WERI-Rb-1 (cell line): ENCODE data around the gene C1QTNF6.

Source experiments
- DNase-seq: peaks from one replicate; pipeline ENCODE4 v3.0.0-alpha.2; 2020
- H3K27ac ChIP-seq: fragments of 250-450 bp; sonication (Bioruptor Pico); 2 replicates; pipeline ENCODE4 v1.5.1; 2020; ENCODE audit warnings: mild to moderate bottlenecking, moderate library complexity
- H3K27me3 ChIP-seq: fragments of 250-450 bp; sonication (Bioruptor Pico); 2 replicates; pipeline ENCODE4 v1.5.1; 2021; ENCODE audit warnings: mild to moderate bottlenecking, low read depth, moderate library complexity; ENCODE audit not compliant: insufficient read depth, severe bottlenecking
- H3K36me3 ChIP-seq: fragments of 250-450 bp; sonication (Bioruptor Pico); 2 replicates; pipeline ENCODE4 v1.5.1; 2020; ENCODE audit warnings: mild to moderate bottlenecking, moderate library complexity
- H3K4me3 ChIP-seq: 2 replicates; pipeline ENCODE4 v1.5.1; 2011; ENCODE audit warnings: low read depth, mild to moderate bottlenecking, control low read depth, low read length
- H3K9me3 ChIP-seq: fragments of 250-450 bp; sonication (Bioruptor Pico); 2 replicates; pipeline ENCODE4 v1.5.1; 2021; ENCODE audit warnings: mild to moderate bottlenecking, moderate library complexity; ENCODE audit not compliant: severe bottlenecking
- CTCF ChIP-seq: IDR thresholded peaks from 2 replicates; pipeline ENCODE4 v1.5.1; 2011; ENCODE audit warnings: low read depth, mild to moderate bottlenecking, control low read depth, inconsistent platforms, low read length

Gene C1QTNF6

DNA sequence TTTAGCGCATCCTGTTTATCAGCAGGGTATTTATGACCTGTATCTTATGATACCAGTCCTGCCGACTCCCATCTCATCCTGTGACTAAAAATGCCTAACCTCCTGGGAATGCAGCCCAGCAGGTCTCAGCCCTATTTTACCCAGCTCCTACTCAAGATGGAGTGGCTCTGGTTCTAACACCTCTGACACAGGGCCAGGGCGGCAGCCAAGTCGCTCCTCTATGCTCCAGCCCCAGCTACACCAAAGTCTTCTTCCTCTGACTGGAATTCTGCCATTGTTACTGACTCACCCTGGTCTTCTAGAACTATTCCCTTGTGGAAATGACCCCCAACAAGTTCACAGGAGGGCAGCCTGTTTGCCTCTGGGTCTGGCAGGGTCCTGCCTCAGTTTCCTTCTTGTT is 7.9 kb upstream of the C1QTNF6 start:
- no peaks in the 10 kb centered on the region for H3K9me3 ChIP-seq
- H3K4me3 ChIP-seq: no peak overlapping the region
- DNase-seq: no peak
- no peak overlapping the region for H3K27ac ChIP-seq
- H3K36me3 ChIP-seq: no peaks in the 10 kb centered on the region
- no peak for TF ChIP-seq CTCF
- H3K27me3 ChIP-seq: no peaks in the 10 kb centered on the region

DNA sequence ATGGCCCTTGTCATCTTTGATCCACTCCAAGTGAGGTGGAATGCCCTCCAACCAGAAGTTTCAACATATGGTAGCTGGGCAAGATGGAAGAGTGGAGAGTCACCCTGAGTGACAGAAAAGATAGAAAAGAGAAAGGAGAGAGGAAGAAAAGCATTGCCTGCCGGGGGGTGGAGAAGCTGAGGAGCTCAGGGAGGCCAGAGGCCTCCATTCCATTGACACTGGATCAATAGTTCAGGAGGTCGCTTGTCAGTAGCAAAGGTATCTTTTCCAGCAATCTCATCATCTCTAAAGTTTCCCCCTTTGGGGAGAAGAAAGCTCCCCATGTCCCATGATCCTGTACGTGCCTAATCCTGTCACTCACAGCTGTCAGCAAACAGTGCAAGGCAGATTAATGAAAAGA is 6.7 kb upstream of the C1QTNF6 start:
- H3K27ac ChIP-seq: no peak overlapping the region
- H3K36me3 ChIP-seq: no peaks in the 10 kb centered on the region
- no peak overlapping the region for H3K4me3 ChIP-seq
- no peaks in the 10 kb centered on the region for H3K9me3 ChIP-seq
- no peaks in the 10 kb centered on the region for H3K27me3 ChIP-seq
- no peak for DNase-seq
- TF ChIP-seq CTCF: no peak

- Histone ChIP-seq H3K9me3 (no peaks in the 10 kb centered on the region), H3K36me3 (no peaks in the 10 kb centered on the region), H3K27ac (no peak overlapping the region), H3K27me3 (no peaks in the 10 kb centered on the region), H3K4me3 (no peak overlapping the region)
- no peak for DNase-seq
- no peak for TF ChIP-seq CTCF
These were observed 5.7 kb upstream of the C1QTNF6 start for GRCh38 chr22:37193629-37194191.

DNA sequence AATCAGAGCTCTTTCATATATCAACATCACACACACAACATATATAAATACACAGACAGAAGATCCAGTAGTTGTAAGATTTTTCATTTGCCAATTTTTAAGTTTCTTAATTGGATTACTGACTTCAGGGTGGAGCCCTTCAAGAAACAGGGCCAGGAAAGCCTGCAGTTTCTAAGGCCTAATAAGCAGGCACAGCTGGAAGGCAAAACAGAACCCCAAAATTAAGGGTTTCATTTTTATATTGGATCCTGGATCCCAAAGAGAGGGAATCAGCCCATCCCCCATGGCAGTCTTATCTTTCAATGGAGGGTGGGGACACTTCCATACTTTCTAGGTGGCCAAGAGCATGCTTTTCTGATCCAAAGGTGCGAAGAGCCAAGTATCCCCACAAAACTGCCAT is 4.7 kb upstream of the C1QTNF6 start:
- TF ChIP-seq CTCF: no peak
- H3K36me3 ChIP-seq: no peaks in the 10 kb centered on the region
- H3K27me3 ChIP-seq: no peaks in the 10 kb centered on the region
- no peak for DNase-seq
- H3K9me3 ChIP-seq: no peaks in the 10 kb centered on the region
- no peak overlapping the region for H3K27ac ChIP-seq
- no peak overlapping the region for H3K4me3 ChIP-seq

- no peaks in the 10 kb centered on the region for H3K27me3 ChIP-seq
- no peaks in the 10 kb centered on the region for H3K9me3 ChIP-seq
- TF ChIP-seq CTCF: no peak
- no peak overlapping the region for H3K27ac ChIP-seq
- H3K36me3 ChIP-seq: no peaks in the 10 kb centered on the region
- no peak for DNase-seq
- no peak overlapping the region for H3K4me3 ChIP-seq
These were observed 4.2 kb upstream of the C1QTNF6 start for GRCh38 chr22:37192204-37192603.

GRCh38 chr22:37190262-37190780 is 2.3 kb upstream of the C1QTNF6 start:
- DNase-seq: no peak
- Histone ChIP-seq H3K36me3 (no peaks in the 10 kb centered on the region), H3K4me3 (no peak overlapping the region), H3K27me3 (no peaks in the 10 kb centered on the region), H3K27ac (no peak overlapping the region), H3K9me3 (no peaks in the 10 kb centered on the region)
- TF ChIP-seq CTCF: no peak
